ENCODE measurements around the gene SIGLEC11. TPM values are rescaled to one million over a fixed set of nuclear protein-coding genes. Genes with fewer than 3 reads are reported as not detected.
A peak's percentile ranks its signal among the peaks of the same experiment; 100 is the strongest.

Gene SIGLEC11
- total RNA-seq, 1 donor from 2014 or later, result not detected

DNA sequence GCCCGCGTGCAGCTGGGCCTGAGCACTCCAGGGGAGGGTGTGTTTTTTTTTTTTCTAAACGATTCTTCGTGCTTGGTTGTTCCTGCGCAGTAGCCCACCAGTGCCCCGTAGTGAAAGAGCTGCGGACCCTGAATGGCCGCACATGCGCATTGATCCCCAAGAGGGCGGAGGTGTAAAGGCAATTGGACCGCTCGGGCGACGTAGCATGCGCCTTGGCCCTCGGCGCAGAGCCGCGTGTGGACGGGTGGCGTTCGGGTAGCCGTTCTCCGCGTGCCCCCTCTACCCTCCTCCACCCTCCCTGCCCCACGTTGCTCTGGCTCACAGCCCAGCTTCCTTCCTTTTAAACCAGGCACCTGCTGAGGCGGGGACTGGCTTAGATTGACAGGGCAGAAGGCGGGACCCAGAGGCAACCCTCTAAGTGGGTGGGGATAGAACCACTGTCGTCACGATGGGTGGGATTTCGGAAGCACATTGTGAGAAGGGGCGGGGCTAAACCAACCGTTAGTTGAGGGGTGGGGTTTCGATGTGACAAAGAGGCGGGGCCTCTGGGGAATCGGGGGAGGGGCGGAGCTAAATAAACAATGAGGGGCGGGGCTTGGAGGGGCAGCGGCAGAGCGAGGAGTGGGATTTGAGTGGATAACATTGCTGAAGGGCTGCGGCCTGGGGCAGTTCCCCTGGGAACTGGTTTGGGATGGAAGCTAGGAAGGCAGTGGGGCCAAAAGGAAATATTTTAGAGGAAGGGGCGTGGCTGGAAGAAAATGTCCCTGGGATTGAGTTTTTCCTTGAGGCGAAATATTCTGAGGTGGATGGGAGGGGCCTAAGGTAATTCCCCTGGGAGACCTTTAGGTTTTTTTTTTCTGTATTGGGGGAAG lies 31.1 kb downstream of the SIGLEC11 start:
- H3K36me3 Mint-ChIP-seq (ENCODE audit: low read depth, unreplicated experiment), result peaks cover 34% of the 10 kb centered on the region
- no peak for TF ChIP-seq CTCF (IDR thresholded peaks at IDR 0.05; ENCODE audit: unreplicated experiment)
- H3K9me3 Mint-ChIP-seq (ENCODE audit: unreplicated experiment), result no peaks in the 10 kb centered on the region
- H3K27me3 Mint-ChIP-seq (ENCODE audit: unreplicated experiment), result peaks cover 29% of the 10 kb centered on the region
- H3K27ac Mint-ChIP-seq (ENCODE audit: unreplicated experiment), result peak overlapping the region; percentile 93
- peak; percentile 91 for DNase-seq (ENCODE audit: low spot score)
- peak overlapping the region; percentile 99 for H3K4me3 Mint-ChIP-seq (ENCODE audit: unreplicated experiment)
- peaks cover 13% of the 10 kb centered on the region for H3K4me1 Mint-ChIP-seq (ENCODE audit: unreplicated experiment)

DNA sequence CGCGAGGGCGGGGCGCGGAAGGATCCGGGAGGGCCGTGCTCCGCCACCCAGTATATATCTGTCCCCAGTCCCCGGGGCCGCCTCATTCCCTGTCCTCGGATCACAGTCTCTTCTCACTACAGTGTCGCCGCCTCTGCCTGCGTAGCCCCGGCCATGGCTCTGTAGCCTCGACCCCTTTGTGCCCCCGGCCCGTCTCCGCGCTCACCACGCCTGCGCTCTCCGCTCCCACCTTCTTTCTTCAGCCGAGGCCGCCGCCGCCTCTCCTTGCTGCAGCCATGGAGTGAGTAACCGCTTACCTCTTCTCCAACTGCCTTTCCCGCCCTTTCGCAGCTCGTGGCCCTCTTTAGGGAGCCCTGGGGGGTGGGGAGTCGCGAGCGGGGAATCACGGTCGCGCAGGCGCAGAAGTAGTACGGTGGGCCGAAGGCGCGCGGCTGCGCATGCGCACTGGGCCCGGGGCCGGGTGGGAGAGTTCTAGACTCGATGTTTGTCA lies 31.8 kb downstream of the SIGLEC11 start, which contains the start of the genes ATF5 and NUP62:
ATF5 (plus strand) TSS at position 85 of the 490 bp plus-strand sequence. CDS start 1,646 bp downstream, outside the sequence.
NUP62 (minus strand) TSS at position 384 of the 490 bp plus-strand sequence. CDS start 19,697 bp downstream, outside the sequence.
- H3K9me3 Mint-ChIP-seq (ENCODE audit: unreplicated experiment), result no peaks in the 10 kb centered on the region
- peaks cover 38% of the 10 kb centered on the region for H3K36me3 Mint-ChIP-seq (ENCODE audit: low read depth, unreplicated experiment)
- peak within 1 kb of the TSS; percentile 97 for H3K27ac Mint-ChIP-seq (ENCODE audit: unreplicated experiment)
- peak within 1 kb of the TSS; percentile 99 for H3K4me3 Mint-ChIP-seq (ENCODE audit: unreplicated experiment)
- peak; percentile 87 for DNase-seq (ENCODE audit: low spot score)
- peaks cover 29% of the 10 kb centered on the region for H3K27me3 Mint-ChIP-seq (ENCODE audit: unreplicated experiment)
- no peak for TF ChIP-seq CTCF (IDR thresholded peaks at IDR 0.05; ENCODE audit: unreplicated experiment)
- peaks cover 13% of the 10 kb centered on the region for H3K4me1 Mint-ChIP-seq (ENCODE audit: unreplicated experiment)

DNA sequence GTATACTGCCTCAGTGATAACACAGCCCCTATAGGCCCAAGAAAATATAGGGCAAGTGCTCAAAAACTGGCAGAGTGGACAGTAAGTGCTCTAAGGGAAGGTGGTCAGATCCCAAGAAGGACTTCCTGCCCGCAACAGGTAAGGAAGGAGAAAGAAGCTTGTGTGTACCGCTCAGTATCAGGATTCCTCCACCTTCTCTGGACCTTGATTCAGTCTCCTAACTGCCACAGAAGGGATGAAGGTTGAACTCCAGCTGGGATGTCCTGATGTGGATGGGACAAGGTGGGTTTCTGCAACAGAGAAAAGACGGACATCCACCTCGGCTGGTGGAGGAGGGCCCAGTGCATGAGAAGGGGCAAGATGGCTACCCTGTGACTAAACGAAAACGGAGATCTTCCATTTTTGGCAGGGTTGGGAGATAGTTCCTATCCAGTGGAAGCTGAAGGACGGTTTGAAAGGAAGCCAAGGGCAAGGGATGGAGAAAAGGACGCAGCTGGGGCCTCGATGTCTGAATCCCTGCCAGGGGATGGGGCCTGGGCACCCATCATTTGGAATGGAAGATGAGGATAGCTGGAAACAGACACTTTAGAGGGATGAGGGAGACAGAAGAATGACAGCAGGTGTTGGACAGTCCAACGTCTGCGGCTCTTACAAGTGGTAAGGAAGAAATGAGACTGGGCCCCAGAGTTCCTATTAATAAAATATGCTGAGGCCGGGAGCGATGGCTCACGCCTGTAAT lies 33.3 kb downstream of the SIGLEC11 start:
- no peak for TF ChIP-seq CTCF (IDR thresholded peaks at IDR 0.05; ENCODE audit: unreplicated experiment)
- Mint-ChIP-seq H3K4me3 (ENCODE audit: unreplicated experiment) (peak overlapping the region; percentile 99), H3K9me3 (ENCODE audit: unreplicated experiment) (no peaks in the 10 kb centered on the region), H3K27me3 (ENCODE audit: unreplicated experiment) (peaks cover 24% of the 10 kb centered on the region), H3K36me3 (ENCODE audit: low read depth, unreplicated experiment) (peaks cover 35% of the 10 kb centered on the region), H3K27ac (ENCODE audit: unreplicated experiment) (peak overlapping the region; percentile 93), H3K4me1 (ENCODE audit: unreplicated experiment) (peaks cover 13% of the 10 kb centered on the region)
- no peak for DNase-seq (ENCODE audit: low spot score)

- H3K27me3 Mint-ChIP-seq (ENCODE audit: unreplicated experiment), result peaks cover 26% of the 10 kb centered on the region
- peaks cover 13% of the 10 kb centered on the region for H3K4me1 Mint-ChIP-seq (ENCODE audit: unreplicated experiment)
- TF ChIP-seq CTCF (IDR thresholded peaks at IDR 0.05; ENCODE audit: unreplicated experiment), result no peak
- peaks cover 31% of the 10 kb centered on the region for H3K36me3 Mint-ChIP-seq (ENCODE audit: low read depth, unreplicated experiment)
- no peaks in the 10 kb centered on the region for H3K9me3 Mint-ChIP-seq (ENCODE audit: unreplicated experiment)
- H3K4me3 Mint-ChIP-seq (ENCODE audit: unreplicated experiment), result no peak overlapping the region
- no peak for DNase-seq (ENCODE audit: low spot score)
- H3K27ac Mint-ChIP-seq (ENCODE audit: unreplicated experiment), result no peak overlapping the region
Observed at GRCh38 chr19:49926515-49926914, 34.5 kb downstream of the SIGLEC11 start.

All from endothelial cell (in vitro differentiated cells).